ENCODE measurements around the gene MKNK1.

MKNK1 gene

GRCh38 chr1:46535063-46535462 lies 69.0 kb downstream of the MKNK1 start:
- Mint-ChIP-seq H3K27me3 (ENCODE audit: low read depth, poor library complexity) (peaks cover 89% of the 10 kb centered on the region), H3K4me1 (peaks cover 5% of the 10 kb centered on the region), H3K9me3 (peaks cover 27% of the 10 kb centered on the region), H3K36me3 (ENCODE audit: low read depth) (no peaks in the 10 kb centered on the region), H3K4me3 (no peak overlapping the region), H3K27ac (no peak overlapping the region)
- DNase-seq, result peak; percentile 51
- TF ChIP-seq CTCF (IDR thresholded peaks at IDR 0.05), result peak; percentile 37

GRCh38 chr1:46533179-46533864 lies 70.7 kb downstream of the MKNK1 start:
- Mint-ChIP-seq H3K27ac (no peak overlapping the region), H3K4me3 (peak overlapping the region; percentile 84), H3K36me3 (ENCODE audit: low read depth) (no peaks in the 10 kb centered on the region), H3K4me1 (peaks cover 5% of the 10 kb centered on the region), H3K9me3 (peaks cover 26% of the 10 kb centered on the region), H3K27me3 (ENCODE audit: low read depth, poor library complexity) (peaks cover 92% of the 10 kb centered on the region)
- peak; percentile 64 for DNase-seq
- no peak for TF ChIP-seq CTCF (IDR thresholded peaks at IDR 0.05)

- DNase-seq, result peak; percentile 89
- peak; percentile 69 for TF ChIP-seq CTCF (IDR thresholded peaks at IDR 0.05)
- Mint-ChIP-seq H3K4me1 (peaks cover 7% of the 10 kb centered on the region), H3K27me3 (ENCODE audit: low read depth, poor library complexity) (peaks cover 92% of the 10 kb centered on the region), H3K27ac (no peak overlapping the region), H3K4me3 (peak overlapping the region; percentile 35), H3K9me3 (peaks cover 23% of the 10 kb centered on the region), H3K36me3 (ENCODE audit: low read depth) (no peaks in the 10 kb centered on the region)
These were observed 71.4 kb downstream of the MKNK1 start for GRCh38 chr1:46532498-46533178.

GRCh38 chr1:46532095-46532494 lies 72.0 kb downstream of the MKNK1 start:
- Mint-ChIP-seq H3K27ac (no peak overlapping the region), H3K4me3 (no peak overlapping the region), H3K9me3 (peaks cover 18% of the 10 kb centered on the region), H3K27me3 (ENCODE audit: low read depth, poor library complexity) (peaks cover 92% of the 10 kb centered on the region), H3K36me3 (ENCODE audit: low read depth) (no peaks in the 10 kb centered on the region), H3K4me1 (peaks cover 12% of the 10 kb centered on the region)
- DNase-seq, result no peak
- TF ChIP-seq CTCF (IDR thresholded peaks at IDR 0.05), result no peak

GRCh38 chr1:46530791-46531409 lies 73.2 kb downstream of the MKNK1 start:
- TF ChIP-seq CTCF (IDR thresholded peaks at IDR 0.05), result no peak
- no peak overlapping the region for H3K27ac Mint-ChIP-seq
- no peak for DNase-seq
- peaks cover 92% of the 10 kb centered on the region for H3K27me3 Mint-ChIP-seq (ENCODE audit: low read depth, poor library complexity)
- H3K4me3 Mint-ChIP-seq, result no peak overlapping the region
- H3K4me1 Mint-ChIP-seq, result peaks cover 24% of the 10 kb centered on the region
- H3K36me3 Mint-ChIP-seq (ENCODE audit: low read depth), result no peaks in the 10 kb centered on the region
- peaks cover 7% of the 10 kb centered on the region for H3K9me3 Mint-ChIP-seq
